ENCODE data around the gene FCHSD2.

- no peak for TF ChIP-seq CTCF (IDR thresholded peaks at IDR 0.05)
- TF ChIP-seq POLR2A (IDR thresholded peaks at IDR 0.05): no peak
- peak in 1 of 2 donors; percentile 39 for TF ChIP-seq POLR2AphosphoS5 (IDR thresholded peaks at IDR 0.05)
Measured at GRCh38 chr11:72807021-72807693, 335.0 kb downstream of the FCHSD2 start.

All from upper lobe of left lung (tissue), 4 donors.